GM10248 (cell line): ENCODE data around the gene POLR3E.

Experiments used
- CTCF ChIA-PET: fragments of 300-600 bp; sonication (Branson Sonifier 250); formaldehyde crosslinking; extraction: SDS; loops from one replicate; lab custom pipeline; 2021; ENCODE audit warnings: antibody characterized with exemption; lab: Yijun Ruan, JAX
- POLR2A ChIA-PET: fragments of 350-650 bp; sonication (Branson Sonifier 250); formaldehyde crosslinking; extraction: SDS; loops from one replicate; lab custom pipeline; 2020; ENCODE audit warnings: antibody characterized with exemption; lab: Yijun Ruan, JAX
- DNase-seq: peaks from one replicate; pipeline ENCODE4 v3.0.0; 2012; ENCODE audit errors: extremely low spot score
- TF ChIP-seq, protein P1 (sequence below): IDR thresholded peaks from 2 replicates; pipeline ENCODE4 v1.5.1; 2012; ENCODE audit warnings: mild to moderate bottlenecking, low read depth; ENCODE audit errors: extremely low read depth, missing control alignments, control extremely low read depth

POLR3E gene

DNA sequence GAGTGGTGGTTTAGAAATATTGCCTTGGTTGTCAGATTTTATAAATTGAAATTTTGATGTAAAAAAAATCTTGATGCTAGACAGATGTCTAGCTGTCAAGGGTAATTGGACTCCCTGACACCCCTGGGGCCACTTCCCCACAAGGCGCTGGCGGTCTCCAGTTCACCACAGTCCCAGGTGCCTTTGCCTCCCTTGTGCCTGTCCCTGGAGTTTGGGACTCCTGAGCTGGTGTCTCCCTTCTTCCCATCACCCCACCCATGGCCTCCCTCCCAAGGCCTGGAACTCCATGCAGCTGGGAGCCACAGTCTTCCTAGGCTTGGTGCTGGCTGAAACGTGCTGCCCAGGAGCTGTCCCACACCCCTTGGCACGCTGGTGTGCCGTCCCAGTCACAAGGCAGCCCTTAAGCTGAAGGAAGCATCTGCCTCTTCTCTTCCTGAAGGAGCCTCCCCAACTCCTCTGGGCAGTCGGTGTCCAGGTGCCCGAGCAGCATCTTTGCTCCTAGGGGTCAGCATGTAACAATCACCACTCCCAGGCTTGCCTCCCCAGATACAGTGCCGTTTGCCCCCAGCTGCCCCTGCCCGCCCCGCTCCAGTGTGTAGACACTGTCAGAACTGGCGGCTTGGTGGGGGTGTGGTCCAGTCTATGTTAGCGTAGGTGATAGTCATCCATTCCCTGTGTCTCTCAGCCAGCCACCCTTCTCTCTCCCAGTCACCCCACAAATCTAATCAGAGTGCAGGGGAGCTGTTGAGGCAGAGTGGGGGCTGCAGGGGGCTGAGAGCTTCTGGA is 26.2 kb downstream of the POLR3E start:
- DNase-seq: no peak
- ChIA-PET CTCF (interaction anchor here (0.6 to 0.9 kb wide), 2 partner anchors 23 to 623 kb away, joined by 3 read pairs; no protein-coding TSS in a partner anchor), POLR2A (interaction anchor here (0.5 kb wide), 1 partner anchor 60 kb away, joined by 5 read pairs; no protein-coding TSS in a partner anchor)
- TF ChIP-seq, protein P1, sequence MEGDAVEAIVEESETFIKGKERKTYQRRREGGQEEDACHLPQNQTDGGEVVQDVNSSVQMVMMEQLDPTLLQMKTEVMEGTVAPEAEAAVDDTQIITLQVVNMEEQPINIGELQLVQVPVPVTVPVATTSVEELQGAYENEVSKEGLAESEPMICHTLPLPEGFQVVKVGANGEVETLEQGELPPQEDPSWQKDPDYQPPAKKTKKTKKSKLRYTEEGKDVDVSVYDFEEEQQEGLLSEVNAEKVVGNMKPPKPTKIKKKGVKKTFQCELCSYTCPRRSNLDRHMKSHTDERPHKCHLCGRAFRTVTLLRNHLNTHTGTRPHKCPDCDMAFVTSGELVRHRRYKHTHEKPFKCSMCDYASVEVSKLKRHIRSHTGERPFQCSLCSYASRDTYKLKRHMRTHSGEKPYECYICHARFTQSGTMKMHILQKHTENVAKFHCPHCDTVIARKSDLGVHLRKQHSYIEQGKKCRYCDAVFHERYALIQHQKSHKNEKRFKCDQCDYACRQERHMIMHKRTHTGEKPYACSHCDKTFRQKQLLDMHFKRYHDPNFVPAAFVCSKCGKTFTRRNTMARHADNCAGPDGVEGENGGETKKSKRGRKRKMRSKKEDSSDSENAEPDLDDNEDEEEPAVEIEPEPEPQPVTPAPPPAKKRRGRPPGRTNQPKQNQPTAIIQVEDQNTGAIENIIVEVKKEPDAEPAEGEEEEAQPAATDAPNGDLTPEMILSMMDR: no peak

DNA sequence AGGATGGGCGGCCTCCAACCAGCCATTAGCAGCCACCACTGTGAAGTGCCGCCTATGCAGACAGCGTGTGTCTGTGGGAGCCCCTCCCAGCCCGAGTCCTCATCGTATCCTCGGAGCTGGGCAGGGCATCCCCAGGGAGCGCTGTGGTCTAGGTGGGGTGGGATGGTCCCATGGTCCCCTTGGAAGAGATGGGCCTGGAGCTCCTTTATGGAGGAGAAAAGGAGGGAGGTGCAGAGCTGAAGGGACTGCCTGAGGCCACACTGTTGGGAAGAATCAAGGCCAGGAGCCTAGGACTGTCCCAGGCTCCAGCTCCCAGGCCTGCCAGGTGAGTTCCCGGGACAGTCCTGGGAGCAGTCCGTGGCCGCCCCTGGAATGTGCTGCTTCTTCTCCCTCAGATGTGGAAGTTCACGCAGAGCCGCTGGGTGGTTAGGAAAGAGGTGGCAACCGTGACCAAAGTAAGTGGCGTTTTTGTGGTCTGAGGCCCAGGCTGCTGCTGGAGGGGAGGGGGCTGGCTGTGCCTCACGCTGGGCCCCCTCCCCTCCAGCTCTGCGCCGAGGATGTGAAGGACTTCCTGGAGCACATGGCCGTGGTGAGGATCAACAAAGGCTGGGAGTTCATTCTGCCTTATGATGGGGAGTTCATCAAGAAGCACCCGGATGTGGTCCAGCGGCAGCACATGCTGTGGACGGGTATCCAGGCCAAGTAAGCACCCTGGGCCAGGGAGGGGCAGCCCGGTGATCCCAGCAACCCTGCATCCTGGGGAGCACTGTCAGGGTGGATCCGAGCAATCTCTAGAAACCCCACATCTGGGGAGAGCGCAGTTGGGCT is 27.0 kb downstream of the POLR3E start:
- TF ChIP-seq, protein P1: no peak
- DNase-seq: no peak
- CTCF ChIA-PET: interaction anchor here (0.9 to 2.5 kb wide), 2 partner anchors 11 to 24 kb away, joined by 3 to 5 read pairs; no protein-coding TSS in a partner anchor
- POLR2A ChIA-PET: interaction anchor here (0.5 kb wide), 1 partner anchor 59 kb away, joined by 5 read pairs; no protein-coding TSS in a partner anchor

DNA sequence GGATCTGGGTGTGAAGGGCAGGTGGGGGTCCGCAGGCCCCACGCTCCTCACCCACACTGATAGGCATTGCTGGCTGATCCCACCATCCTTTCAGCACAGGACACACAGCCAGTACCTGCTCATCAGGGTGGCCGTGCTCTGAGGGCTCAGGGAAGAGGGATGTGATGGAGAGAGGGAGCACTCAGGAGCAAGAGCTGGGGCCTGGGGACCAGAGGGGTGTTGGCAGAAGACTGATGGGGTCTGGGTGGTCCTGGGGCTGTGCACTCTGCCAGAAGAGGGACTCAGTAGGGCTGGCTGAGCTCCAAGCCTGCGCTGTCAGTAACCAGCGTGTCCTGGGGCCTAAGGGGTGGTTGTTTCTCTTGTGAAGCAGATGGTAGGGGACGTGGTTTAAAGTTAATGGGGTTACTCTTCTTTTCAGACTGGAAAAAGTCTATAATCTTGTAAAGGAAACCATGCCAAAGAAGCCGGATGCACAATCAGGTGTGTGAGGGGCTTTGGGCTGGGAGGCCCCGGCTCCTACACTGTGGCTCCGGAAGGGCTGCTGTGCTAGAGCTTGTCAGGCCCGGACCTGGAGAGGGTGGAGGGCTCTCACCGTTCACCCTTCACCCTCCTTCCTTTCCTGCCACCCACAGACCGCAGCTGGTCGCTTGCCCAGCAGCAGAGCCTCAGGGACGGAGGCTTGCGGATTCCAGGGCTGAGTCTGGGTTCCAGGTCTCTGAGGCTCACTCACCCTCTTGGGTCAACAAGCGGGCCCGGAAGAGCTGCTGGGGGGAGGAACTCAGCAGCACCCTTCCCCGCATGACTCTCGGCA is 27.8 kb downstream of the POLR3E start:
- CTCF ChIA-PET: interaction anchor here (2.5 kb wide), 1 partner anchor 10 kb away, joined by 5 read pairs; no protein-coding TSS in a partner anchor
- POLR2A ChIA-PET: no interaction called here
- TF ChIP-seq, protein P1: no peak
- DNase-seq: no peak

DNA sequence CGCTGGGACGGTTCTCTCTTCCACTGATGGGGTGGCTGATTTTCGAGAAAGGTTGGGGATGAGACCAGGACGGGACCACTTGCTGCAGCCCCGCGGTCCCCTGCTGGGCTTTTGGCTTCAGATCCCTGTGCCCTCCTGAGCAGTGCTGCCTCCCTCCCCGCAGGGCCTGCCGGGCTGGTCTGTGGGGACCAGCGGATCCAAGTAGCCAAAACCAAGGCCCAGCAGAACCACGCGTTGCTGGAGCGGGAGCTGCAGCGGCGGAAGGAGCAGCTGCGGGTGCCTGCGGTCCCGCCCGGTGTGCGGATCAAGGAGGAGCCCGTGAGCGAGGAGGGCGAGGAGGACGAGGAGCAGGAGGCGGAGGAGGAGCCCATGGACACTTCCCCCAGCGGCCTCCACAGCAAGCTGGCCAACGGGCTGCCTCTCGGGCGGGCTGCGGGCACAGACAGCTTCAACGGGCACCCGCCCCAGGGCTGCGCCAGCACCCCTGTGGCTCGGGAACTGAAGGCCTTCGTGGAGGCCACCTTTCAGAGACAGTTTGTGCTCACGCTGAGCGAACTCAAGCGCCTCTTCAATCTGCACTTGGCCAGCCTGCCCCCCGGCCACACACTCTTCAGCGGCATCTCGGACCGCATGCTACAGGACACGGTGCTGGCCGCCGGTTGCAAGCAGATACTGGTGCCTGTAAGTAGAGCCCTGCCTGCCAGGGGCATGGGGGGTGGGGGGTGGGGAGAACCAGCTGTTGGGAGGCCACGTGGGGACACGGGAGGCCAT is 28.6 kb downstream of the POLR3E start:
- TF ChIP-seq, protein P1: no peak
- POLR2A ChIA-PET: no interaction called here

DNA sequence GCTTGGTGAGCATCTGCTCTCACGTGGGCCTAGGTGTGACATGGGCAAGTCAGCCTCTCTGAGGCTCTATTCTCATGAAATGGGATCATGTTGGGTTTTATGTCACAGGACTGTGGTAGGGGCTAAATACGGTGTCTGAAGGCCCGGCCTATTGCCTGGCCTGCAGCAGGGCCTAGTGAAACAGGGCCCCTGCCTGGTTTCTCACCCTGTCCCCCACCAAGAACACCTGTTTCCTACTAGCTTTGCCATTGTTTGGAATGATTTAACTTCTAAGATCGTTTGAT is 29.1 kb downstream of the POLR3E start:
- ChIA-PET POLR2A (no interaction called here), CTCF (interaction anchor here (2.5 kb wide), 1 partner anchor 9 kb away, joined by 5 read pairs; no protein-coding TSS in a partner anchor)

More for the DNA sequence above, 28.6 kb downstream of the POLR3E start:
- no peak for DNase-seq
- CTCF ChIA-PET: interaction anchor here (2.5 kb wide), 1 partner anchor 9 kb away, joined by 5 read pairs; no protein-coding TSS in a partner anchor

More for the DNA sequence above, 29.1 kb downstream of the POLR3E start:
- TF ChIP-seq, protein P1: no peak
- no peak for DNase-seq
